PC-9 (cell line): ENCODE data around the gene RB1. TPM values are rescaled to one million over a fixed set of nuclear protein-coding genes. Genes with fewer than 3 reads are reported as not detected.

ENCODE experiments used
- BruUV-seq: library from RNA; stranded (reverse); fragments of 400-500 nt; replicated peaks from 2 replicates; lab custom pipeline; 2021; lab: Mats Ljungman, UMichigan
- CTCF ChIA-PET: fragments of 300-600 bp; sonication (Branson Sonifier 250); formaldehyde crosslinking; loops from one replicate; lab custom pipeline; 2022; ENCODE audit warnings: antibody characterized with exemption; lab: Charles Lee
- POLR2A ChIA-PET: fragments of 300-600 bp; sonication (Branson Sonifier 250); formaldehyde crosslinking; loops from one replicate; lab custom pipeline; 2022; ENCODE audit warnings: antibody characterized with exemption; ENCODE audit not compliant: unreplicated experiment; lab: Charles Lee
- DNase-seq, 2 experiments: peaks; one replicate each; pipeline versions ENCODE4 v3.0.0 to v3.0.0-alpha.2; 2015 to 2022; ENCODE audit warnings: mixed read lengths in 1 of 2
- H2AFZ ChIP-seq: fragments of 200-600 bp; sonication (generic); 2 replicates; pipeline ENCODE4 v1.8.1; 2017; ENCODE audit warnings: antibody characterized with exemption
- H3F3A ChIP-seq: fragments of 200-600 bp; sonication (generic); 2 replicates; pipeline ENCODE4 v1.8.1; 2017; ENCODE audit warnings: antibody characterized with exemption, mild to moderate bottlenecking, low read depth; ENCODE audit not compliant: insufficient read depth
- H3K27ac ChIP-seq: fragments of 200-600 bp; sonication (generic); 2 replicates; pipeline ENCODE4 v1.6.1; 2016; ENCODE audit warnings: mixed run types
- H3K27me3 ChIP-seq: fragments of 200-600 bp; sonication (generic); 2 replicates; pipeline ENCODE4 v1.6.1; 2016; ENCODE audit warnings: low read depth, mixed run types; ENCODE audit not compliant: insufficient read depth
- H3K36me3 ChIP-seq: fragments of 200-600 bp; sonication (generic); 2 replicates; pipeline ENCODE4 v1.6.1; 2016; ENCODE audit warnings: low read depth, mixed run types
- H3K4me1 ChIP-seq: fragments of 200-600 bp; sonication (generic); replicated peaks from 2 replicates; pipeline ENCODE4 v1.6.1; 2016; ENCODE audit warnings: mixed run types; ENCODE audit not compliant: insufficient read depth
- H3K4me2 ChIP-seq: fragments of 200-600 bp; sonication (generic); 2 replicates; pipeline ENCODE4 v1.6.1; 2017; ENCODE audit warnings: mixed run types
- H3K4me3 ChIP-seq: fragments of 200-600 bp; sonication (generic); 2 replicates; pipeline ENCODE4 v1.6.1; 2016; ENCODE audit warnings: mixed run types
- H3K79me2 ChIP-seq: fragments of 200-600 bp; sonication (generic); 2 replicates; pipeline ENCODE4 v1.6.1; 2017; ENCODE audit warnings: low read depth, mixed run types
- H3K9me2 ChIP-seq: fragments of 200-600 bp; sonication (generic); 2 replicates; pipeline ENCODE4 v1.8.1; 2017; ENCODE audit warnings: mild to moderate bottlenecking; ENCODE audit not compliant: insufficient read depth
- H3K9me3 ChIP-seq: fragments of 200-600 bp; sonication (generic); 2 replicates; pipeline ENCODE4 v1.8.1; 2016; ENCODE audit warnings: low read depth; ENCODE audit not compliant: insufficient read depth
- H4K20me1 ChIP-seq: fragments of 200-600 bp; sonication (generic); 2 replicates; pipeline ENCODE4 v1.8.1; 2017; ENCODE audit not compliant: insufficient read depth
- CTCF ChIP-seq: fragments of 200-600 bp; sonication (generic); conservative IDR thresholded peaks from 2 replicates; pipeline ENCODE4 v1.6.1; 2017; ENCODE audit warnings: mixed run types, antibody characterized with exemption, mild to moderate bottlenecking, moderate library complexity
- EZH2 ChIP-seq: fragments of 200-600 bp; sonication (generic); IDR thresholded peaks from 2 replicates; pipeline ENCODE4 v1.8.0; 2017; ENCODE audit warnings: antibody characterized with exemption, low read depth
- intact Hi-C: fragments of 100-400 bp; cut with micrococcal nuclease; formaldehyde crosslinking; loops from one replicate; pipeline ENCODE4 v1.10.0; 2022; ENCODE audit not compliant: unreplicated experiment
- total RNA-seq: library from RNA; stranded (reverse); gene quantifications from 2 replicates; pipeline ENCODE4 v1.2.3, GENCODE V29; 2021

Gene RB1
- total RNA-seq, 1 experiment from 2014 or later: 23.7 TPM

GRCh38 chr13:48296528-48296927 lies 7.0 kb upstream of the RB1 start:
- ChIA-PET POLR2A (no interaction called here), CTCF (no interaction called here)
- BruUV-seq: no TSS peak
- H3K4me3 ChIP-seq: no peak overlapping the region
- DNase-seq: no peak
- H3K27ac ChIP-seq: no peak overlapping the region
- H3K4me2 ChIP-seq: no peak overlapping the region
- H3K27me3 ChIP-seq: no peaks in the 10 kb centered on the region
- no peaks in the 10 kb centered on the region for H3K9me2 ChIP-seq
- no peaks in the 10 kb centered on the region for H3F3A ChIP-seq
- TF ChIP-seq EZH2 (no peak), CTCF (no peak)
- H3K79me2 ChIP-seq: no peaks in the 10 kb centered on the region
- H3K9me3 ChIP-seq: no peaks in the 10 kb centered on the region
- no peaks in the 10 kb centered on the region for H4K20me1 ChIP-seq
- H3K36me3 ChIP-seq: no peaks in the 10 kb centered on the region
- intact Hi-C loops: no loop called here
- H3K4me1 ChIP-seq: no peaks in the 10 kb centered on the region
- no peak overlapping the region for H2AFZ ChIP-seq

- Histone ChIP-seq H3K4me3 (no peak overlapping the region), H3K27ac (no peak overlapping the region), H3K27me3 (no peaks in the 10 kb centered on the region), H3K79me2 (no peaks in the 10 kb centered on the region), H3K36me3 (no peaks in the 10 kb centered on the region), H3K4me2 (no peak overlapping the region), H4K20me1 (no peaks in the 10 kb centered on the region), H2AFZ (no peak overlapping the region), H3F3A (peaks cover 3% of the 10 kb centered on the region; the same call in 1 of the 2 replicates), H3K9me3 (no peaks in the 10 kb centered on the region), H3K9me2 (no peaks in the 10 kb centered on the region), H3K4me1 (peaks cover under 1% of the 10 kb centered on the region; the same call in 1 of the 2 replicates)
- no TSS peak for BruUV-seq
- ChIA-PET POLR2A (no interaction called here), CTCF (no interaction called here)
- TF ChIP-seq EZH2 (no peak), CTCF (no peak)
- intact Hi-C loops: no loop called here
- DNase-seq: no peak
Measured at GRCh38 chr13:48297131-48297786, 6.3 kb upstream of the RB1 start.

GRCh38 chr13:48299591-48299990 lies 4.0 kb upstream of the RB1 start:
- Histone ChIP-seq H3F3A (peaks cover 17% of the 10 kb centered on the region), H3K36me3 (no peaks in the 10 kb centered on the region), H3K27ac (no peak overlapping the region), H3K4me3 (no peak overlapping the region), H3K9me3 (no peaks in the 10 kb centered on the region), H3K4me1 (peaks cover 5% of the 10 kb centered on the region; the same call in 1 of the 2 replicates), H2AFZ (no peak overlapping the region), H3K4me2 (no peak overlapping the region), H3K9me2 (no peaks in the 10 kb centered on the region), H3K27me3 (no peaks in the 10 kb centered on the region), H4K20me1 (no peaks in the 10 kb centered on the region), H3K79me2 (peaks cover 4% of the 10 kb centered on the region)
- TF ChIP-seq EZH2: no peak
- intact Hi-C loops: no loop called here
- POLR2A ChIA-PET: no interaction called here
- no TSS peak for BruUV-seq
- CTCF ChIA-PET: no interaction called here
- DNase-seq: no peak
